Uterus (tissue), 2 donors: Measurements from ENCODE around the gene ARPP21.

Experiments used
- CTCF ChIP-seq, 4 experiments: fragments of 200-600 bp in 2 of 4; fragments of 450-650 bp in 2 of 4; sonication (generic) in 2 of 4; IDR thresholded peaks; one replicate each; pipeline ENCODE4 v1.5.1; 2016 to 2019; ENCODE audit warnings: antibody characterized with exemption in 4 of 4, mild to moderate bottlenecking in 2 of 4, moderate library complexity in 1 of 4
- POLR2A ChIP-seq, 2 donors: fragments of 450-650 bp; IDR thresholded peaks; one replicate each; pipeline ENCODE4 v1.6.1; 2016; ENCODE audit warnings: antibody characterized with exemption in 2 of 2, mild to moderate bottlenecking in 1 of 2, moderate library complexity in 1 of 2

GRCh38 chr3:35664460-35664919 is 25.2 kb downstream of the ARPP21 start:
- TF ChIP-seq CTCF (IDR thresholded peaks at IDR 0.05): no peak
- TF ChIP-seq POLR2A (IDR thresholded peaks at IDR 0.05): no peak
